Measurements from ENCODE around the gene TMEM45B. TPM values are rescaled to one million over a fixed set of nuclear protein-coding genes. Genes with fewer than 3 reads are reported as not detected.
"Not testable (repeated sequence)": the region's sequence is repeated elsewhere in the genome, so short reads cannot be mapped to it uniquely, and the experiment has no call there.

The TMEM45B gene
- total RNA-seq, 1 donor from 2014 or later = 28.2 TPM

GRCh38 chr11:129842138-129842537 is 26.5 kb downstream of the TMEM45B start:
- Mint-ChIP-seq H3K36me3 (no peaks in the 10 kb centered on the region), H3K4me3 (no peak overlapping the region), H3K27me3 (no peaks in the 10 kb centered on the region), H3K9me3 (no peaks in the 10 kb centered on the region), H3K4me1 (ENCODE audit: unreplicated experiment) (peaks cover 13% of the 10 kb centered on the region), H3K27ac (no peak overlapping the region)
- DNase-seq (ENCODE audit: extremely low spot score, unreplicated experiment) = no peak
- TF ChIP-seq CTCF (conservative IDR thresholded peaks at IDR 0.05) = no peak

DNA sequence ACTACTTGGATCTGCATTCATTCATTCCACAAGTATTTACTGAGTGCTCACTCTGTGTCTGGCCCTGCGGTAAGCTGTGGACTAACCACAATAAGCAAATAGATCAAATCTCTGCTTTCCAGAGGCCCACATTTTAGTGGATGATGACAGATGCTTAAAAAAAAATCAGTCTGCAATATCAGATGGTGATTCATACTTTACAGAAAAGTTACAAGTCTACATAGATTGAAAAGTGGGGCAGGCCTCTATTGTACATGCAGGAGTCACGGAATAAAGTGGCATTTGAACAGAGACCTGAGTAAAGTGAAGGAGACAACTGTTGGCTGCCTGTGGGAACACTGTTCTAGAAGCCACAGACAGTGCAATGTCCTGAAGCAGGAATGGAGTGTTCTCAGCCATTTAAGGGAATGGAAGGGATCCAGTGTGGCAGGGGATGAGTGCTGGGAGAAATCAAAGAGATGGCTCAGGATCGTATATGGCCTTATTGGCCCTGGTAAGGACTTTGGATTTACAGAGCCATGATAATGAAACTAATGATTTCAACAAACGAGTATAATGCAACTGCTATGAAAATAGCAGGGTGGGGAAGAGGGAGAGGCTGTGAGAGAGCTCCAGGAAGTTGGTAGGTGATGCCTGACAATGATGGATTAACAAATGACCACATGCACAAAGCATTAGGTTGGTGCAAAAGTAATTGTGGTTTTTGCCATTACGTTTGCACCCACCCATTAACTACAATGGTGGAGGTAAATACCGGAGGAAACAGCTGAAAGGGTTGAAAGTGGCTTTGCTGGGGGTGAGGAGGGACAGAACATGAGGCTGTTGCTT is 31.1 kb downstream of the TMEM45B start:
- Mint-ChIP-seq H3K27me3 (no peaks in the 10 kb centered on the region), H3K36me3 (no peaks in the 10 kb centered on the region), H3K9me3 (peaks cover 6% of the 10 kb centered on the region), H3K27ac (peak overlapping the region; percentile 99), H3K4me3 (peak overlapping the region; percentile 78), H3K4me1 (ENCODE audit: unreplicated experiment) (peaks cover 19% of the 10 kb centered on the region)
- TF ChIP-seq CTCF (conservative IDR thresholded peaks at IDR 0.05) = no peak
- no peak for DNase-seq (ENCODE audit: extremely low spot score, unreplicated experiment)

- H3K4me3 Mint-ChIP-seq; H3K27me3 Mint-ChIP-seq; DNase-seq (ENCODE audit: extremely low spot score, unreplicated experiment); H3K36me3 Mint-ChIP-seq: not testable (repeated sequence)
- Mint-ChIP-seq H3K27ac (peak overlapping the region; percentile 99), H3K9me3 (peaks cover 12% of the 10 kb centered on the region), H3K4me1 (ENCODE audit: unreplicated experiment) (peaks cover 23% of the 10 kb centered on the region)
These were observed 31.7 kb downstream of the TMEM45B start for GRCh38 chr11:129847361-129847760.

DNA sequence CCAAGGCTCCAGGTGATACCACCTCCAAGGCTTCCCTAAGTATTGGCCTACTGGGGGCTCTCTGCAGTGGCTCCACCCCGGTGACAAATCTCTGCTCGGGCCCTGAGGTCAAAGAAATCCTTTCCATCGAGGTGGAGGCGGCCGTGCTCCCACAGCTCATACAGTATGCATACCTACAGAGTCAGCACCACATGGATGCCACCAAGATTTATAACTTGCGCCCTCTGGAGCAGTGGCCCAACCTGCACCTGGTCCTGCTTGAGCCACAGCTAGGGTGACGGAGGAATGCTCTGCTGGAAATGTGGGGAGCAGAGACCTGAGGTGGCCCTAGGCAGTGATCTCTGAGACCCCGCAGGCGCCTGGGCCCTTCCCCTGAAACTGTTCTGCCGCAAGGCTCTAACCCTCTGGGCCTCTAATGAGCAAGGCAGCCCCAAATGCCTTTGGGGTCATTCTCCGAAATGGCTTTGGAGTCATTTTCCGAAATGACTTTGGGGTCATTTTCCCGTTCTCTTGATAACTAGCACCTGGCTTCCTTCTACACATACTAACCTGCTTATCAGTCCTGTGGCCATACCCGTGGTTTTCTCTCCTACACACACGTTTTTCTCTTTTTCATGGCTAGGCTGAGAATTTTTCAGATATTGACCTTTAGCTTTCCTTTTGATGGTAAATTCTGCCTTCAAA is 33.9 kb downstream of the TMEM45B start:
- H3K36me3 Mint-ChIP-seq = no peaks in the 10 kb centered on the region
- H3K4me3 Mint-ChIP-seq = no peak overlapping the region
- no peak for TF ChIP-seq CTCF (conservative IDR thresholded peaks at IDR 0.05)
- H3K9me3 Mint-ChIP-seq = peaks cover 12% of the 10 kb centered on the region
- no peaks in the 10 kb centered on the region for H3K27me3 Mint-ChIP-seq
- H3K27ac Mint-ChIP-seq = peak overlapping the region; percentile 58
- peaks cover 35% of the 10 kb centered on the region for H3K4me1 Mint-ChIP-seq (ENCODE audit: unreplicated experiment)
- no peak for DNase-seq (ENCODE audit: extremely low spot score, unreplicated experiment)

GRCh38 chr11:129852125-129852740 is 36.6 kb downstream of the TMEM45B start:
- Mint-ChIP-seq H3K36me3 (no peaks in the 10 kb centered on the region), H3K4me1 (ENCODE audit: unreplicated experiment) (peaks cover 27% of the 10 kb centered on the region), H3K27me3 (no peaks in the 10 kb centered on the region), H3K27ac (no peak overlapping the region), H3K4me3 (no peak overlapping the region), H3K9me3 (peaks cover 12% of the 10 kb centered on the region)
- no peak for DNase-seq (ENCODE audit: extremely low spot score, unreplicated experiment)
- no peak for TF ChIP-seq CTCF (conservative IDR thresholded peaks at IDR 0.05)
